OCI-LY3 (cell line): ENCODE data around the gene PFN4.

ENCODE experiments used
- H2AFZ ChIP-seq: fragments of 200-600, 300-600 bp; shearing (Covaris generic); 2 replicates; pipeline ENCODE4 v1.6.0; 2014; ENCODE audit warnings: antibody characterized with exemption, low read depth, low read length
- H3K27ac ChIP-seq: fragments of 200-600, 300-600 bp; sonication (generic); 2 replicates; pipeline ENCODE4 v1.5.1; 2014; ENCODE audit warnings: mild to moderate bottlenecking, low read length, moderate library complexity, mixed read lengths
- H3K27me3 ChIP-seq: fragments of 200-600, 300-600 bp; sonication (generic); 2 replicates; pipeline ENCODE4 v1.6.1; 2014; ENCODE audit warnings: low read depth, low read length, mixed read lengths
- H3K36me3 ChIP-seq: fragments of 200-600, 300-600 bp; sonication (generic); replicated peaks from 2 replicates; pipeline ENCODE3; 2014; ENCODE audit warnings: low read depth, low read length, mixed read lengths
- H3K4me1 ChIP-seq: fragments of 300-600, 200-600 bp; sonication (generic); 2 replicates; pipeline ENCODE4 v1.6.1; 2014; ENCODE audit warnings: low read length, mixed read lengths
- H3K4me2 ChIP-seq: fragments of 200-600, 300-600 bp; sonication (generic); 2 replicates; pipeline ENCODE4 v1.6.1; 2014; ENCODE audit warnings: low read length, mixed read lengths
- H3K4me3 ChIP-seq: fragments of 300-600, 200-600 bp; sonication (generic); 2 replicates; pipeline ENCODE4 v1.5.1; 2014; ENCODE audit warnings: antibody characterized with exemption, mild to moderate bottlenecking, low read length, moderate library complexity
- H3K79me2 ChIP-seq: fragments of 300-600, 200-600 bp; shearing (Covaris generic); 2 replicates; pipeline ENCODE4 v1.6.1; 2014; ENCODE audit warnings: mild to moderate bottlenecking, low read length, mixed read lengths
- H3K9ac ChIP-seq: fragments of 300-600, 200-600 bp; shearing (Covaris generic); 2 replicates; pipeline ENCODE4 v1.6.0; 2014; ENCODE audit warnings: mild to moderate bottlenecking, low read length, moderate library complexity
- H3K9me3 ChIP-seq: fragments of 200-600, 300-600 bp; shearing (Covaris generic); 2 replicates; pipeline ENCODE4 v1.6.1; 2014; ENCODE audit warnings: low read length, mixed read lengths; ENCODE audit not compliant: insufficient read depth
- H4K20me1 ChIP-seq: fragments of 200-600, 300-600 bp; sonication (generic); 2 replicates; pipeline ENCODE4 v1.6.1; 2016; ENCODE audit warnings: low read length, mixed read lengths; ENCODE audit not compliant: insufficient read depth
- EZH2phosphoT487 ChIP-seq: fragments of 200-600 bp; shearing (Covaris generic); IDR thresholded peaks from 2 replicates; pipeline ENCODE4 v1.6.1; 2018; ENCODE audit warnings: antibody characterized with exemption, mixed run types, low read depth
- TF ChIP-seq, protein P1 (sequence below): fragments of 200-600, 300-600 bp; sonication (generic); IDR thresholded peaks from 2 replicates; pipeline ENCODE4 v1.5.1; 2014; ENCODE audit warnings: antibody characterized with exemption, low read length, low read depth

PFN4 gene

DNA sequence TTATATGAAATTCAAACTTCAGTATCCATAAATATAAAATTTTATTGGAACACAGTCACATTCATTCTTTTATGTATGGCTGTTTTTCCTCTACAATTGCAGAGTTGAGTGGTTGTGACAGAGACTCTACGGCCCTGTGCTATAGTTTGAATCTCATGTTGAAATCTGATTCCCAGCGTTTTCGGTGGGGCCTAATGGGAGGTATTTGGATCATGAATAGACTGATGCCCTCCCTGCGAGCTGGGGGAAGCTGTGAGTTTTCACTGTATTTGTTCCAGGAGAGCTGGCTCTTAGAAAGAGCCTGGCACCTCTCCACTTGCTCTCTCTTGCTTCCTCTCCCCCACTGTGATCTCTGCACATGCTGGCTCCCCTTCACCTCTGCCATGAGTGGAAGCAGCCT, 1.7 kb downstream of the PFN4 start:
- H3K9me3 ChIP-seq, result no peaks in the 10 kb centered on the region
- peaks cover 12% of the 10 kb centered on the region; the same call in 1 of the 2 replicates for H3K79me2 ChIP-seq
- H3K36me3 ChIP-seq, result no peaks in the 10 kb centered on the region
- H3K4me2 ChIP-seq, result no peak overlapping the region
- H3K4me1 ChIP-seq, result peaks cover 12% of the 10 kb centered on the region
- no peak overlapping the region for H3K4me3 ChIP-seq
- no peak overlapping the region for H3K27ac ChIP-seq
- no peak overlapping the region for H3K9ac ChIP-seq
- no peak overlapping the region for H2AFZ ChIP-seq
- TF ChIP-seq EZH2phosphoT487, result no peak
- TF ChIP-seq, protein P1, sequence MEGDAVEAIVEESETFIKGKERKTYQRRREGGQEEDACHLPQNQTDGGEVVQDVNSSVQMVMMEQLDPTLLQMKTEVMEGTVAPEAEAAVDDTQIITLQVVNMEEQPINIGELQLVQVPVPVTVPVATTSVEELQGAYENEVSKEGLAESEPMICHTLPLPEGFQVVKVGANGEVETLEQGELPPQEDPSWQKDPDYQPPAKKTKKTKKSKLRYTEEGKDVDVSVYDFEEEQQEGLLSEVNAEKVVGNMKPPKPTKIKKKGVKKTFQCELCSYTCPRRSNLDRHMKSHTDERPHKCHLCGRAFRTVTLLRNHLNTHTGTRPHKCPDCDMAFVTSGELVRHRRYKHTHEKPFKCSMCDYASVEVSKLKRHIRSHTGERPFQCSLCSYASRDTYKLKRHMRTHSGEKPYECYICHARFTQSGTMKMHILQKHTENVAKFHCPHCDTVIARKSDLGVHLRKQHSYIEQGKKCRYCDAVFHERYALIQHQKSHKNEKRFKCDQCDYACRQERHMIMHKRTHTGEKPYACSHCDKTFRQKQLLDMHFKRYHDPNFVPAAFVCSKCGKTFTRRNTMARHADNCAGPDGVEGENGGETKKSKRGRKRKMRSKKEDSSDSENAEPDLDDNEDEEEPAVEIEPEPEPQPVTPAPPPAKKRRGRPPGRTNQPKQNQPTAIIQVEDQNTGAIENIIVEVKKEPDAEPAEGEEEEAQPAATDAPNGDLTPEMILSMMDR, result no peak
- no peaks in the 10 kb centered on the region for H4K20me1 ChIP-seq
- H3K27me3 ChIP-seq, result no peaks in the 10 kb centered on the region

DNA sequence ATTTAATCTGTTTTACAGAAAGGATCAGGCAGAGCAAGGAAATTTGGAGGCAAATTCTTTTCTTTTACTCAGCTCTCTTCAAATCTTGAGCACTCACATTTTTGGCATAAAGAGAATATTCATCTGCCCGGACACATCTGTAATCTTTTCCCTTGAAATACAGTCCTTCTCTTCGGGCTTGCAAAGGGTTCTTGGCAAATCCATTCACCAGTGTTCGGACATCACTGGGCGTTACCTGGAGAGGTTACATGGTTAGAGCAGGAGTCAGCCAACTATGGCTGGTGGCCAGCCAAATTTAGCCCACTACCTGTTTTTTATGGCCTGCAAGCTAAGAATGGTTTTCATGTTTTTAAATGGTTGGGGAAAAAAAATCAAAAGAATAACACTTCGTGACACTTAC, 2.1 kb downstream of the PFN4 start:
- H2AFZ ChIP-seq, result no peak overlapping the region
- no peak overlapping the region for H3K4me2 ChIP-seq
- no peaks in the 10 kb centered on the region for H3K9me3 ChIP-seq
- no peak overlapping the region for H3K4me3 ChIP-seq
- H3K36me3 ChIP-seq, result no peaks in the 10 kb centered on the region
- TF ChIP-seq EZH2phosphoT487, result no peak
- TF ChIP-seq, protein P1, result no peak
- H4K20me1 ChIP-seq, result no peaks in the 10 kb centered on the region
- no peaks in the 10 kb centered on the region for H3K27me3 ChIP-seq
- peaks cover 12% of the 10 kb centered on the region; the same call in 1 of the 2 replicates for H3K79me2 ChIP-seq
- no peak overlapping the region for H3K9ac ChIP-seq
- peaks cover 12% of the 10 kb centered on the region for H3K4me1 ChIP-seq
- no peak overlapping the region for H3K27ac ChIP-seq

DNA sequence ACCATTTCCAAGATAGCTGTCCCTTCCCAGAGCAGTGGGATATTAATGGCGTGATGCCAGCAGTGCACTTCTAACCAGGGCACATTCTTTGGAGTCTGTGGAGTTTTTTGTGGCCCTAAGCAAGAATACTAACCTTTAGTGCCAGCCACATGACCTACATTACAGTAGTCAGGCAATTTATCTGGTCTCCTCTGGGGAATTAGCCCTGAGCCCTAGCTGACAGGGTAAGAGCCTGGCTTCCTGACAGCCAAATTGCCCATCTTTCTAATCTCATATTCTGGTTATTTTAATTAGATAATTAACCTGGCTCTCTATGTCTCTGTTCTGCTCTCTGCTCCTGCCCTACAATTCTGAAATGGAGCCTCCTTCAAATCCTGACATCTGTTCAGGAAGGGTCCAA, 5.2 kb downstream of the PFN4 start:
- H3K36me3 ChIP-seq, result no peaks in the 10 kb centered on the region
- peaks cover 6% of the 10 kb centered on the region for H3K4me1 ChIP-seq
- no peaks in the 10 kb centered on the region for H4K20me1 ChIP-seq
- no peaks in the 10 kb centered on the region for H3K27me3 ChIP-seq
- no peak overlapping the region for H3K27ac ChIP-seq
- TF ChIP-seq, protein P1, result no peak
- TF ChIP-seq EZH2phosphoT487, result no peak
- H3K9me3 ChIP-seq, result no peaks in the 10 kb centered on the region
- H3K9ac ChIP-seq, result no peak overlapping the region
- H2AFZ ChIP-seq, result no peak overlapping the region
- no peak overlapping the region for H3K4me3 ChIP-seq
- H3K79me2 ChIP-seq, result no peaks in the 10 kb centered on the region
- H3K4me2 ChIP-seq, result no peak overlapping the region

DNA sequence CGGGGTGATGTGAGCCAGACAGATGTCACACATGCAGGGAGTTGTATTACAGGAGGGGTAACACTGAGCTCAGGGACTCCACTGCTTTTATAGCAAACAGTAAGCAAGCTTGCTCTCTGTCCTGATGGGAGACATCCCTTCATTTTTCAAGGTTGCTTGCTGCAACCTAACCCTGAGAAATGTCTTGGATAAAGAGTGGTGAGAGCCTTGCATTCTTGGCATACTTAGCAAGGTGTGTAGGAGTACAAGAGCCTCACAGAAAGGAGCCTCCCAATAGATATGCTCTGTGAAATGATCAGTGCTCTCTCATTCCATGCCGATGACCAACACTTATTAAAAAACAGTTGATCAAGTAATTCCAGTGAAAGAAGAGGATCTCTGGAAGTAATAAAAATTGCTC, 8.1 kb downstream of the PFN4 start:
- Histone ChIP-seq H3K27ac (no peak overlapping the region), H4K20me1 (no peaks in the 10 kb centered on the region), H3K79me2 (no peaks in the 10 kb centered on the region), H3K4me2 (no peak overlapping the region), H3K9ac (no peak overlapping the region), H3K9me3 (no peaks in the 10 kb centered on the region), H3K4me3 (no peak overlapping the region), H3K36me3 (no peaks in the 10 kb centered on the region), H3K4me1 (no peaks in the 10 kb centered on the region), H2AFZ (no peak overlapping the region), H3K27me3 (no peaks in the 10 kb centered on the region)
- TF ChIP-seq EZH2phosphoT487, result no peak
- TF ChIP-seq, protein P1, result no peak
